HG02938 (cell line): ENCODE results near the gene RAE1.
A peak's percentile ranks its signal among the peaks of the same experiment; 100 is the strongest.

Experiments used
- ATAC-seq: cut with Tn5 transposase; IDR thresholded peaks from one replicate; pipeline ENCODE4 v1.9.1; 2021; ENCODE audit warnings: mild to moderate bottlenecking, moderate library complexity; ENCODE audit not compliant: unreplicated experiment

RAE1 gene

GRCh38 chr20:57387463-57387862, 36.4 kb downstream of the RAE1 start:
- no peak for ATAC-seq

DNA sequence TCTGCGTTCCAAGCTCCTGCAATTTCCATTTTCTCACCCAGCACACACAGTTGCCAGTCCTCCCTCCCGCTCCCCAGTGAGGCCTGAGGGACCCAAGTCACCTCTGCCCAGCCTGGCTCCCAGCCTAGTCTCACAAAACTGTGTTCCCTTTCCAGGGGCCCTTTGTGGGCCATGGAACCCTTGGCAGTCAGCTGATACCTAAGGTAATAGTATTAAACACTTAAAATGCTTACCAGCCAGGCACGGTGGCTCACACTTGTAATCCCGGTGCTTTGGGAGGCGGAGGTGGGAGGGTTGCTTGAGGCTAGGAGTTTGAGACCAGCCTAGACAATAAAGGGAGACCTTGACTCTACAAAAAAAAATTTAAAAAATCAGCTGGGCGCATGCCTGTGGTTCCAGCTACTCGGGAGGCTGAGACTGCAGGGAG, 36.9 kb downstream of the RAE1 start:
- no peak for ATAC-seq

DNA sequence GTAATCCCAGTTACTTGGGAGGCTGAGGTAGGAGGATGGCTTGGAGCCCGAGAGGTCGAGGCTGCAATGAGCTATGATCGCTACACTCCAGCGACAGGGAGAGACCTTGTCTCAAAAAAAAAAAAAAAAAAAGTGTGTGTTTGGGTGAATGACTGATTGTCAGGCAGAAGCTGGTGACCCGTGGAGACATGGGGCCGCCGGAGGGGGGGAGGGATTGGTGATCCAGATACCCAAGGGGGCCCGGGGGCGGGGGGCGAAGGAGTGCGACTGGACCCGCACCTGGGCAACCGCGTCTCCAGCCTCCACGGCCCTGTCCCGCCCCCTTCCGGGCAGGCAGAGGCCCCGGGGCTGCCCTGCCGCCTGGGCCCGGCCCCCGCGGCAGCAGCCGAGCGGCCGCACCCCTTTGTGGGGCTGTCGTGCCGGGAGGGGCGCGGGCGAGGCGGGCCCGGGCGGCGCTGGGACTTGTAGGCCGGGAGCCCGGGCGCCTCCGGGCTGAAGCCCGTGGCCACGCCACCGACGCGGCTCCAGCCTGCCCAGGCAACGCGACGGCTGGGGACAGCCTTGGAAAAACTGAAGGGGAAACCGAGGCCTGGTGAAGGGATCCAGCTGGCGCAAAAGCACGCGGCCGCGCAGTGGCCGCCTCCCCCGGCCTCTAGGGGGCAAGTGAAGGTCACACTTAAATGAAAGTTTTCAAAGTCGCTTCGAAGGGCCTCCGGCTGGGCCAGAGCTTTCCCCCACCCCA, 38.1 kb downstream of the RAE1 start:
- ATAC-seq = no peak

DNA sequence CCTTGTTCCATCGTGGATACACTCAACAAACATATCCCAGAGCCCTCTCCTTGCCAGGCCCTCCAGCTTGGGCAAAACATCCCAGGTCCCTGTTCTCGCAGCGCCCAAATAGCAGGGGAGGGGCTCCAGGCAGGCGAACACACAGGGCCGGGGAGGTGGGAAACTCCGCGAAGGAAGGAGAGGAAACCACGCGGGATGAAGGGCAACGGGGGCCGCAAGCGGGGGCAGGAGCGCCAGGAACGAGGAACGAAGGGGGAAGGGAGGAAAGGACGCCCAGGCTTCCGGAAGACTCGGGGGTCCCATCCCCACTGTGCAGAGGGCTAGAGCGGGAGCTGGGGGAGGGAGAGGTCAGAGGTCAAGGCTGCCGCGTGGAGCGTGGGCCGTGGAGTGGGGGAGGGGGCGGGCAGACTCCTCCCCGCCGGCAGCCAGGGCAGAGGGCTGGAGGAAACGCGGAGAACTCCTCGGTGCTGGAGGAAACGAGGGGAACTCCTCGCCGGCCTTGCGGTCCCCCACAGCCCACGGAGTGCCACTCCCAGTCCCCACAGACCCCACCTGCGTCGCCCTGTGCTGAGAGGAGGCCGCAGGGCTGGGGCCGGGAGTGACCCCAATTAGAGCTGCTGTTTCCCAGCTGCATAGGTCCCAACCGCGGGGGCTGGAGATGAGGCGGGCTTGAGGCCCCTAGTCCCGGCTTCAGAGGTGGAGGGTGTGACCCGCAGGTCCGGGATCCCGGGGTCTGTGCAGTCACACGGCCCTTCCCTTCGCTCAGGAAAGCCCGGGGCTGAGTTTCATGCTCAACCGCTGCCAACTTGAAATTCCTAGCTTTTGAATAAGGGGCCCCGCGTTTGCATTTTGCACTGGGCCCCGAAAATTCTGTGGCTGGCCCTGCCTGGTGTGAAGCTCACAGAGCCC, 38.9 kb downstream of the RAE1 start:
- ATAC-seq = no peak

- peak; percentile 37 for ATAC-seq
Observed at GRCh38 chr20:57390604-57391438, 39.8 kb downstream of the RAE1 start, which contains the start of gene RBM38. Gene RBM38, plus strand, starts transcription at chr20:57391396. Its CDS starts 186 bp downstream, at chr20:57391582.

GRCh38 chr20:57391439-57392301, 40.6 kb downstream of the RAE1 start:
- peak; percentile 3 for ATAC-seq

GRCh38 chr20:57392512-57393271, 41.6 kb downstream of the RAE1 start:
- no peak for ATAC-seq

GRCh38 chr20:57393321-57394120, 42.5 kb downstream of the RAE1 start:
- ATAC-seq = no peak

- no peak for ATAC-seq
Observed at GRCh38 chr20:57394121-57395082, 43.3 kb downstream of the RAE1 start.

DNA sequence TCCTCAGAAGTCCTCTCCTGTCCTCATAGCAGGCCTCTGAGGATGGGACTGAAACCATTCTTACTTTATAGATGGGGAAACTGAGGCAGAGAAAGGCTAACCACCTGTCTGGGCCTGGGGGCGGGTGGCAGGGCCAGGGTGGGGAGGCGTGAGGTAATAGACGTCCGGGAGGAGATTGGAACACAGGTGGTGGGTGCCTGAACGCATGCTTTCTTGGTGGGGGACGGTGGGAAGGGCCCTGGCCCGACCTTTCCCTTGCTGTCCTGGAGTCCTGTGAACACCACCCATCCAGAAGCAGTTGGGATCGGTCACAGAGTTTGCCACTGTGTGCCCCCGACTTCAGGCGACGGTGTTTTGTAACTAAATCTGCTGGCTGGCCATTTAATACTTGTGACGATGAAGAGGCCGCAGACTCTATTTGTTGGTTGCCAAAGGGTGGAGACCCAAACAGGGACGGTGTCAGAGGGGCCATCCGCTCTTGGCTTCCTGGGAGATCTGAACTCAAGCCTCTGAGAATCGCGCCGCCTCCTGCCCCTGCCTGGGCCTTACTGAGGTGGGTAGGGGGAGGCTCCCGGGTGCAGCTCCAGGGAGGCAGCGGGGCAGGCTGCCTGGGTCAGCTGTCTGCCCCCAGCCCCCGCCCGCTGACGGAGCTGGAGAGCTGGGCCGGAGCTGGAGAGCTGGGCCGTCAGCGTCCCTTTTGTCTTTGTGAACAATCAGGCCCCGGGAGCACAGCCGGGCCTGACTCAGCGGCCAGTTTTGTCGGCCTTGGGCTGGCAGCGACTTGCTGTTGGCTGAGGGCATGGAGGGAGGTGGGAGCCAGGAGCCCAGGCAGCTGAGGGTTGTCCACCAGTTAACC, 44.3 kb downstream of the RAE1 start:
- no peak for ATAC-seq

- ATAC-seq = no peak
Observed at GRCh38 chr20:57396212-57396983, 45.3 kb downstream of the RAE1 start.

GRCh38 chr20:57396984-57397692, 46.1 kb downstream of the RAE1 start:
- no peak for ATAC-seq

- ATAC-seq = peak; percentile 4
Observed at GRCh38 chr20:57397693-57398108, 46.6 kb downstream of the RAE1 start.

GRCh38 chr20:57398231-57398821, 47.3 kb downstream of the RAE1 start:
- peak; percentile 60 for ATAC-seq
